HG03025 (cell line): ENCODE measurements around the gene ADCK1.

Experiments
- ATAC-seq: cut with Tn5 transposase; IDR thresholded peaks from one replicate; pipeline ENCODE4 v1.9.1; 2021; ENCODE audit warnings: mild to moderate bottlenecking, moderate library complexity; ENCODE audit not compliant: unreplicated experiment, low FRiP score

ADCK1 gene

DNA sequence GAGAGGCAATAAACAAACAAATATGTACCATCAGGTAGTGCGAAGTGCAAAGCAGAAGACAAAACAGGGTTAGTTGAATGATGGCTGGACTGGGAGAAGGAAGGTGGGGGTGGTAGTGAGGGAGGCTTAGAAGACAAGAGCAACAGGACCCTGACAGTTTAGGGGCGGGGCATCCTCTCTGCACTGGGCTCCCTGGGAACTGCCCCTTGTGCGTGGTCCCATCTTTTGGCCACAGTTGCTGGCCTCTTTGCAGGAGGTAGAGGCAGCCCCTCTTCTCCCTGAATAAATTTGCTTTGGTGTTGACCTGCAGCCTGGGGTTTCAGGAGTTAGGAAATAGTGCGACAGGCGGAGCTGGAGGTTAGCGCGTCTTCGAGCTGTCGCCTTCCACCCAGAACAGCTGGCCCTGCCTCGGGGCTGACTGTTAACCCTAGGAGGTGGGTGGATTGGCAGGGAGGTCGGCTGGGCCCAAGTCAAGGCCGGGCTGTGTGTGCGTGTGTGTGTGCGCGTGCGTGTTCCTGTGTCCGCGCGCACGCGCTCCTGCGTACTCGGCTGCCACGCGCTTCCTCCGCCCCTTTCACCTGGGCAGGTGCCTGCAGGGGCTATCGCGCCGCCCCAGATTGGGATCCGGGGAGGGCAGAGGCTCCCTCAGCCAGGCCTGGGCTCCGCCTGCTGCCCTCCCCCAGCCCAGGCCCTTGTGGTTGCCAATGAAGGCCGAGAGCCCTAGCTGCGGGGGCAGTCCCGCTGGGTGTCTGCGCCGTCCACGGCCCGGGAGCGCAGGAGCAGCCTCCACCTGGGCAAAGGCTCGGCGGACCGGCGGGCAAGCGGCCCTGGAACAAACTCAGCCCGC lies 180.8 kb downstream of the ADCK1 start:
- ATAC-seq: no peak
